NCI-H526 treated with DMSO at 0.1 percent for 48 hours (cell line): ENCODE results near the gene CLDN5.
"Not testable (repeated sequence)": the region's sequence is repeated elsewhere in the genome, so short reads cannot be mapped to it uniquely, and the experiment has no call there.

Source experiments
- DNase-seq: peaks from one replicate; lab custom pipeline; 2025; lab: John Stamatoyannopoulos, UW

The CLDN5 gene

DNA sequence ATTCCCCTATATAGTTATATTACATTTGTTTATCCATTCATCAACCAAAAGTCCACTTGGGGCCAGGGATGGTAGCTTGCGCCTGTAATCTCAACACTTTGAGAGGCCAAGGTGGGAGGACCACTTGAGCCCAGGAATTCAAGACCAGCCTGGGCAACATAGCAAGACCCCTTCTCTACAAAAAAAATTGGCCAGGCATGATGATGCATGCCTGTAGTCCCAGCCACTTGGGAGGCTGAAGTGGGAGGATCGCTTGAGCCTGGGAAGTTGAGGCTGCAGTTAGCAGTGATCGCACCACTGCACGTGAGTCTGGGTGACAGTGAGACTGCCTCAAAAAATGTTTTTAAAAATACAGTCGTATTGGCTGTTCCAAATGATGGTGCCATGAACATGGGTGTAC is 24.2 kb upstream of the CLDN5 start:
- not testable (repeated sequence) for DNase-seq

DNA sequence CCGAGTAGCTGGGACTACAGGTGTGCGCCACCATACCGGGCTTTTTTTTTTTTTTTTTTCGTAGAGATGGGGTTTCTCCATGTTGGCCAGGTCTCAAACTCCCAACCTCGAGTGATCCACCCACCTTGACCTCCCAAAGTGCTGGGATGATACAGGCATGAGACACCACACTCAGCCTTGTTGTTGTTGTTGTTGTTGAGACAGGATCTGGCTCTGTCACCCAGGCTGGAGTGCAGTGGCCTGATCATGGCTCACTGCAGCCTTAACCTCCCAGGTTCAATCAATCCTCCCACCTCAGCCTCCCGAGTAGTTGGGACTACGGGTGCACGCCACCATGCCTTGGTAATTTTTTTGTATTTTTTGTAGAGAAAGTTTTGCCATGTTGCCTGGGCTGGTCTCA is 23.4 kb upstream of the CLDN5 start:
- no peak for DNase-seq

DNA sequence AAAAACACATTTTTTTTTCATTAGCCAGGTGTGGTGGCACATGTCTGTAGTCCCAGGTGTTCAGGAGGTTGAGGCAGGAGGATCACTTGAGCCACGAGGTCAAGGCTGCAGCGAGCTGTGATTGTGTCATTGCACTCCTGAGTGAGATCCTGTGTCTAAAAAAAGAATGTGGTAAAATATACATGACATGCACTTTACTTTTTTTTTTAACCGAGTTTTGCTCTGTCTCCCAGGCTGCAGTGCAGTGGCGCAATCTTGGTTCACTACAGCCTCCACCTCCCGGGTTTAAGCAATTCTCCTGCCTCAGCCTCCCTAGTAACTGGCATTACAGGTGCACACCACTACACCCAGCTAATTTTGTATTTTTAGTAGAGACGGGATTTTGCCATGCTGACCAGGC is 22.5 kb upstream of the CLDN5 start:
- DNase-seq, result no peak

DNA sequence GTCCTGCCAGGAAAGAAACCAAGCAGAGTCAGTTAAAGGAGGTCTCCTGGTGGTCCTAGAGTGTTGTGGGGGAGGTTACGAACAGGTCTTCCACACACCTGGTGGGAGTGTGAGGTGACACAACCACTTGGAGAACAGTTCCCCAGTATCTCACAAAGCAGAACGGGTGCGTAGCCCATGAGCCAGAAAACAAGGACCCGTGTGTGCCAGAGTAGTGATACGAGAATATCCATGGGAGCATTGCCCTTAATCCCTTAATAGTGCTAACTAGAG is 21.7 kb upstream of the CLDN5 start:
- DNase-seq, result no peak

DNA sequence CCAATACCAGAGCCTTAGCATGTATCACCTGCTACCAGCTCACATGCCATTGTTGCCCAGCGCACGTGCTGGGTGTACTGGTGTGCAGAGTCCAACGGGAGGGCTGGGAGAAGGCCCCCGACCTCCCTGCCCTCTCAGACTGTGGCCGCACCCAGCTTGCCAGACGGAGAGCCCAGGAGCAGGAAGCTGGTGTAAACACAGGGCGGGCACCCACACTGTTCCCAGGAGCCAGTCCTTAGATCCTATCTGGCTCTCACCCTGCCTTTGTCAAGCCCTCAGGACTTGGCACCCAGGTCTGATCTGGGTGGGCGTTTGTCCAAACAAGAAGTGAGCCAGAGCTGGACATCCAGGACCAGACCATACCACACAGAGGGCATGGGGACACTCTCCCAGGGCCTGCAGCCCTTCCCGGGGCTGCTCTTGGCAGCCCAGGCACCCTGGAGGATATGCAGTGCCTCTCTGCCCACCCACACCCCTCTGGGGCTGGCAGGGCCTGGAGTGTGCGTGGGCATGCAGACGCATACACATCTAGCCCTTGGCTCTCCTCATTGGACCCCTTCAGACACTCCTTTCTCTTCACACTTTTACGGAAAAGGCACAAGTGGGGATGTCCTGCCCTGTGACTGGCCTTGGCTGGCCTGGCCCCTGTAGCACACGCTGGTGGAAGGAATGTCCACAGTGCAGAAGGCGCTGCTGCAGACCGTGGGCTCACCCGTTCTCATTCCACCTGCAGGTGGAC is 19.9 kb upstream of the CLDN5 start:
- no peak for DNase-seq

DNA sequence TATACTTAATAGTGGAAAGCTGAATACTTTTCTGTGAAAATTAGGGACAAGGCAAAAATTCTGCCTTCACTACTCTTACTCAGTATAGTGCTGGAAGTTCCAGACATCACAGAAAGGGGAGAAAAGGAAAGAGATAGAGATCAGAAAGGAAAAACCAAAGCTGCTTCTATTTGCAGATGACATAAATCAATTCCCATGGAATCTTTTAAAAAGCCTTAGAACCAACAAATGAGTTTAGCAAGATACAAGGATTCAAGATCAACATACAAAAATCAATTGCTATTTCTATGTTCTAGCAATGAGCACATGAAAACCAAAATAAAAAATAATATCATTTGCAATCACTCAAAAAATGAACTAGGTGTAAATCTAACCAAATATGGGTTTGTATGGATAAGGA is 16.2 kb upstream of the CLDN5 start:
- DNase-seq, result no peak

DNA sequence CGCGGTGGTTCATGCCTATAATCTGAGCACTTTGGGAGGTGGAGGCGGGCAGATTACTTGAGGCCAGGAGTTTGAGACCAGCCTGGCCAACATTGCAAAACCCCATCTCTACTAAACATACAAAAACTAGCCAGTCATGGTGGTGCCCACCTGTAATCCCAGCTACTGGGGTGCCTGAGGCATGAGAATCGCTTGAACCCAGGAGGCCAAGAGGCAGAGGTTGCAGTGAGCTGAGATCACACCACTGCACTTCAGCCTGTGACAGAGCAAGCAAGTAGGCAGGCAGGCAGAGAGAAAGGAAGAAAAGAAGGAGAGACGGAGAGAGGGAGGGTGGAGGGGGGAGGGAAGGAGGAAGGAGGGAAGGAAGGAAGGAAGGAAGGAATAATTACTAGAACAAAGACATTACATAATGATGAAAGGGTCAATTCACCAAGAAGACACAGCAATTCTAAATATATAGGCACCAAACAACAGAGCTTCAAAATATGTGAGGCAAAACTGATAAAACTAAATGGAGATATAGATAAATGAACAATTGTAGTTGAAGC is 13.8 kb upstream of the CLDN5 start:
- no peak for DNase-seq

DNA sequence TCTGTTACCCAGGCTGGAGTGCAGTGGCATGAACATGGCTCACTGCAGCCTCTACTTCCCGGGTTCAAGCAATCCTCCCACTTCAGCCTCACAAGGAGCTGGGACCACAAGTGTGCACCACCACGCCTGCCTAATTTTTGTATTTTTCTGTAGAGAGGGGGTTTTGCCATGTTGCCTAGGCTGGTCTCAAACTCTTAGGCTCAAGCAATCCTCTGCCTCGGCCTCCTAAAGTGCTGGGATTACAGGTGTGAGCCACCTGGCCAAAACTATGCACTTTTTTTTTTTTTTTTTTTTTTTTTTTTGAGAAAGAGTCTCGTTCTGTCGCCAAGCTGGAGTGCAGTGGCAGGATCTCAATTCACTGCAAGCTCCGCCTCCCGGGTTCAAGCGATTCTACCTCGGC is 12.4 kb upstream of the CLDN5 start:
- no peak for DNase-seq

DNA sequence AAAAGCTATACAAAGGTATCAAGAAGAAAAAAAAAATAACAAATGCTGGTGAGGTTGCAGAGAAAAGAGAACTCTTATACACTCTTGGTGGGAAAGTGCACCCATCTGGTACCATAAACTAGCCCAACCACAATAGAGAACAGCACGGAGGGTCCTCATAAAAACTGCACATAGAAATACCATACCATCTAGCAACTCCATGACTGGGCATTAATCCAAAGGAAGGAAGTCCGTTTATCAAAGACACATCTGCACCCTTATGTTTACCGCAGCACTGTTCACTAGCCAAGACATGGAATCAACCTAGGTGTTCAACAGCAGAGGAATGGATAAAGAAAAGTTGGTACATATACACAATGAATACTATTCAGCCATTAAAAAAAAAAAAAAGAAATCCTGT is 10.8 kb upstream of the CLDN5 start:
- no peak for DNase-seq

DNA sequence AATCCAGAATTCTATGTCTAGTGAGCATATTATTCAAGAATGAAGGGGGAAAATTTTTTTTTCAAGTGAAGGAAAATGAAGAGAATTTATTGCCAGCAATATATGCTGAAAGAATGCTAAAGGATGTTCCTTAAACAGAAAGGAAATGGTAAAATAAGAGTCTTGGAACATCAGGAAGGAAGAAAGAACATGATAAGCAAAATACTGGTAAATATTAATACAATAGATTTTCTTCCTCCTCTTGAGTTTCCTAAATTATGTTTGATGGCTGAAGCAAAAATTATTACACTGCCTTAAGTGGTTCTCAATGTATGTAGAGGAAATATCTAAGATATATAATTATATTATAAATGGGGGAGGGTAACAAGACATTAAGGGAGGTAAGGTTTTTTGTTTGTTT is 9.6 kb upstream of the CLDN5 start:
- no peak for DNase-seq

DNA sequence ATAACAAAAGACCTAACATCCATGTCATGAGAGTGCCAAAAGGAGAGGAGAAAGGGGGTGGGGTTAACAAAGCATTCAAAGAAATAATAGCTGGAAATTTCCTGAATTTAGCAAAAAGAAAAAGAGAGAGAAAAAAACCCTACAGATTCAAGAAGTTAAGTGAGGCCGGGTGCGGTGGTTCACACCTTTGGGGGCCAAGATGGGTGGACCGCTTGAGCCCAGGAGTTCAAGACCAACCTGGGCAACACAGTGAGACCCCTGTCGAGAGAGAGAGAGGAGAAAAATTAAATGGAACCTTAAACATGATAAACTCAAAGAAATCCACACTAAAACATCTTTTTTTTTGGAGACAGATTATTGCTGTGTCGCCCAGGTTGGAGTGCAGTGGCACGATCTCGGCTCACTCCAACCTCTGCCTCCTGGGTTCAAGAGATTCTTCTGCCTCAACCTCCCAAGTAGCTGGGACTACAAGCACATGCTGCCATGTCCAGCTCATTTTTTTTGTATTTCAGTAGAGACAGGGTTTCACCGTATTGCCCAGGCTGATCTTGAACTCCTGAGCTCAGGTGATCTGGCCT is 8.9 kb upstream of the CLDN5 start:
- DNase-seq, result no peak

DNA sequence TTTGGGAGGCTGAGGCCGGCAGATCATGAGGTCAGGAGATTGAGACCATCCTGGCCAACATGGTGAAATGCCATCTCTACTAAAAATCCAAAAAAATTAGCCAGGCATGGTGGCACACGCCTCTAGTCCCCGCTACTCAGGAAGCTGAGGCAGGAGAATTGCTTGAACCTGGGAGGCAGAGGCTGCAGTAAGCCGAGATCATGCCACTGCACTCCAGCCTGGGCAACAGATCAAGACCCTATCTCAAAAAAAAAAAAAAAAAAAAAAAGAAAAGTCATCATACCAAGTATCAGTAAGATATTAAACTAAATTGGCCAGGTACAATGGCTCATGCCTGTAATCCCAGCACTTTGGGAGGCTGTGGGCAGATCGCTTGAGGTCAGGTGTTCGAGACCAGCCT is 7.1 kb upstream of the CLDN5 start:
- not testable (repeated sequence) for DNase-seq

DNA sequence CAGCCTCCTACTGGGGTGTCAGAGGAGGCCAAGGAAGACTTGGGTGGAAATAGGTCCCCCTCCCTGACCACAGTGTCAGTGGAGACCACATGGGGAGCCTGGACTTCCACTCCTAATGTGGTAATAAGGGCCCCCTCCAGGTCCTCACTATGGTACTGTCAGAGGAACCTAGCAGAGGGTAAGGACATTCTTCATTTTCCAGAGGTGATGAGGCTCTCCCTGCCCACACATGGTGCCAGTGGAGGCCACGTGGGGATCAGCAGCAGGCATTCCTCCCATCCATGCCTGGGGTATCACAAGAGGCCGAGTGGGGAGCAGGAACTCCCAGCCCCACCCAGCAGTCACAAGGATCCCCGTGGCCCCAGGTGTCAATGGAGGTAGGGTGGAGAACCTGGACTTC is 6.5 kb upstream of the CLDN5 start:
- no peak for DNase-seq

DNA sequence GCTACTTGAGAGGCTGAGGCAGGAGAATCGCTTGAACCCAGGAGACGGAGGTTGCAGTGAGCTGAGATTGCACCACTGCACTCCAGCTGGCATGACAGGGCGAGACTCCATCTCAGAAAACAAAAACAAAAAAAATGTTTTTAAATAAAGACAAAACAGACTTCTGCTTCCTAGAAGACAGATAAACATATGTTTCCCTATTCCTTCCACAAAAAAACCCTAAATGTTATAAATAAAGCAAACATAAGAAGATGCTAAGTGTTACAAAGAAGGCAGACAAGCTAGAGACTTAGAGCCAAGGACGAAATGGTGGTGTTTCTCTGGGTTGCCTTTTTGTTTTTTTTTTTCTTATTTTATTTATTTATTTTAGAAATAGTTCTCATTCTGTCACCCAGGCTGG is 5.6 kb upstream of the CLDN5 start:
- DNase-seq, result no peak

DNA sequence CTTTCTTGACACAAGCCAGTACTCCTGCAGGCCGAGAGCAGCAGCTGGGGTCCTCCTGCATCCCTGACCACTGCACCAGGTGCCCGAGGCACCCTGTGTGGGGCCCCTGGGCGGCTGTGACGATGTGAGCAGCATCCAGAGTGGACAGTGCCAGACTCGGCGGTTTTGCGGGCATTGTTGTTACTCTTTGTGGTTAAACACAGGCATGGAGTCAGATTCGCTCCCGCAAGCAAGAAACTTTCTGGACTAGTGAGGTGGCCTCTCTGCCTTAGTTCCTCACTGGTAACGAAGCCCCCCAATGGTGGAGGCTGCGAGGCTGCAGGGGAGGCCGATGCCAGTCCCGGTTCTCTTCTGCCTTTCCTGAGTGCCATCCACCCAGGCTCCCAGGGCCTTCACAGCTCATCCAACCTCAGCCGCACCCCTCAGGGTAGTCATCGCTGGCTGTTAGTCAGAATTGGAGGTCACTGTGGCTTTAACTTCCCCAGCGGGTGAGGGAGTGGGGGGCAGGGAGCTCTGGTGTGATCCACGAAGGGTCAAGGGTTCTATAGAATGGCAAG is 3.7 kb upstream of the CLDN5 start:
- no peak for DNase-seq

DNA sequence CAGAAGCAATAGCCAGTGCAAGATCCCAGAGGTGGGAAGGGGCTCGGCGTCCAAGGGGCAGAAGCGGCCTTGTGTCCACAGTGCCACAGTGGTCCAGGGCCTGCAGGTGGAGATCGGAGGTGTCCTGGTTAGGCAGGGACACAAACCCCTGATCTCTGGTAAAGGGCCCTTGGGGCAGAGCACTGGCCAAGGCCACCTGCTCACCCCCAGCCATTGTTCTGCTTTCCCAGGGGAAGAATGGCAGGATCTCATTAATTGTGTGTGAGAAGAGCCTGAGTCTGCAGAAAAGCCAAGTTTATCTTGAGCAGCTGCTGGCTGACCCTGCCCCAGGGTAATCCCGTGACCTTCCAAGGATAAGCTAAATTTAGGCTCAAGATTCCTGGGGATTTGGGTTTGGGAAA is 3.1 kb upstream of the CLDN5 start:
- DNase-seq, result no peak

DNA sequence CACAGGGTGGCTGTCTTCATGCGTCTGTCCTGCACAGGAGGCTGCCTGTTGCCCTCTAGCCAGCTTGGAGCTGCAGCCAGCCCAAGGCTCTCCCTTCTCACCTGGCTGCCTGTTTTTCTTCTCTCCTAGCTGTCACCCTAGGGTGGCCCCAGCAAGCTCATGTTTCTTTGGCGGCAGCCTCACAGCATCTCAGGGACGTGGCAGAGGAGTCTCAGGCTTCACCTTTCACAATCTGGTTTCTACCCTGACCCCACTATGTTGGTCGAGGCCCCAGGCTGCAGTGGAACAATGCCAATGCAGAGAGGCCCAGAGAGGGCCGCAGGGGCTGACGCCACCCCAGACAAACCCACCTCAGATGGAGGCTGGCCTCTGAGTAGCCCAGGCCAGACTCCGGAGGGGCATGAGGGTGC is 2.5 kb upstream of the CLDN5 start:
- DNase-seq, result no peak

DNA sequence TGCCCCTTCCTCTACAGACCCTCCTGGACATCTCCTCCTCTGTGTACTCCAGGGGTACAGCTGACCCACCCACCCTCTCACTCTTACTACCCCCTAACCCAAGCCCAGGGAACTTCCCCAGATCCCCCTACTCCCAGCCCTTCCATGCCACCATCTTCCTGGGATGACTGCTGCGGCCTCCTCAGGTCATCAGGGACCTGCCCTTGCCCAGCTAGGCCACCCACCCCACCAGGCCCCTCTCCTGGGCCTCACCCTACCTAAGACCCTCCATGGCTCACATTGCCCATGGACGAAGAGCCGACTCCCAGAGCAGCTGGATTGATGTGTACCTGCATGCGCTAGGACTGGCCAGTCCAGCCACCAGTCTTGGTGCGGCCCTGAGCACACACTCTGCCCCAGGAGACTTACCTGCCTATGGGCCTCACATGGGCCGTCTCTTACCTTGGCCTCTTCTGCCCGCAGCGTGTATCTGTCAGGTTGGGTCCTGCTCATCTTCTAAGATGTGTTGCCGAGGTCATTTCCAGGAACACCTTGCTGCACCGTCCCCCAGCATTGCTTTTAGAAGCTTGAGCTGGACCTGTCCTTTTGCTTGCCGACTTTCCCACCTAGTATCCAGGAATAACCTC is 2.0 kb upstream of the CLDN5 start:
- DNase-seq, result no peak

DNA sequence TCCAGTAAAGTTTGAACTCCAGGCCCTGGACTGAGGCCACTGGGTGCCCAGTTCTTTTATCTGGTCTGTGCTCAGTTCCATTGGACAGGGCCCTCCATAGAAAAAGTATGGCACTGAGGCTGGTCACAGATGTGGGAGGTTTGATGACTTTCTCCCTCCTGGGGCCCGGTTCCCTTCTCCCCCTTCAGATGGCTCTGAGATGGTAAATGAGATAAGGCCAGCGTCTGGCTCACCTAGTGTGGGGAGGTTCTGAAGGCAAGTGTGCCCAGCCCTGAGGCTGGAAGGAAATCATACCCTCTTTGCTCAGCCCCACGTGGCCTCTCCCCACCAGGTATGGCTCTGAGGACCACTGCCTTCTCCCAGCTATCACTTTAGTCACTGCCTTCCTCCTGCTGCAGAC is 1.5 kb upstream of the CLDN5 start:
- DNase-seq, result no peak

DNA sequence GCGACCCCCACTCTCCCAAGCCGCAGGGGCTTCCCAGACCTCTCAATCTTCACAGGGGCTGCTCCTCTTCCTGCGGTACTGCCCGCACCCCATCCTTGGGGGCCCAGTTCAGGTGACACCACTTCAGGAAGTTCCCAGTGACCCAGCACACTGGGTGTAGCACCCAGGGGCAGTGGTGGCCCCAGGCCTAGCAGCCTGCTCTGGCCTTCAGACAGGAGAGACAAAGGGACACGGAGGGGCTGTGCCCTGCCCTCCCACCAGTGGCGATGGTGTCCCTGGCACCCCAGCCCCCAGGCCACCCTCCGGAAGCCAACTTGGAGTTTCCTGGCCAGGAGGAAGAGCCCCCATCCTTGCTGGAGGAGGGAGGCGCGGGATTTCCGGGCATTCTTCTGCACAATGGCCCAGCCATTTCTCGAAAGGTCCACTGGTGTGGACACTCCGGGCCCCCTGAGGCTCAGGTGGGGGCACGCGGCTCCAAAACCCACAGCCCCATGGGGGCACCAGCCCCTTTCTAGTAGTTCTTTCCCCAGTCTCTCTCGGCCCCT is 978 bp upstream of the CLDN5 start:
- no peak for DNase-seq

DNA sequence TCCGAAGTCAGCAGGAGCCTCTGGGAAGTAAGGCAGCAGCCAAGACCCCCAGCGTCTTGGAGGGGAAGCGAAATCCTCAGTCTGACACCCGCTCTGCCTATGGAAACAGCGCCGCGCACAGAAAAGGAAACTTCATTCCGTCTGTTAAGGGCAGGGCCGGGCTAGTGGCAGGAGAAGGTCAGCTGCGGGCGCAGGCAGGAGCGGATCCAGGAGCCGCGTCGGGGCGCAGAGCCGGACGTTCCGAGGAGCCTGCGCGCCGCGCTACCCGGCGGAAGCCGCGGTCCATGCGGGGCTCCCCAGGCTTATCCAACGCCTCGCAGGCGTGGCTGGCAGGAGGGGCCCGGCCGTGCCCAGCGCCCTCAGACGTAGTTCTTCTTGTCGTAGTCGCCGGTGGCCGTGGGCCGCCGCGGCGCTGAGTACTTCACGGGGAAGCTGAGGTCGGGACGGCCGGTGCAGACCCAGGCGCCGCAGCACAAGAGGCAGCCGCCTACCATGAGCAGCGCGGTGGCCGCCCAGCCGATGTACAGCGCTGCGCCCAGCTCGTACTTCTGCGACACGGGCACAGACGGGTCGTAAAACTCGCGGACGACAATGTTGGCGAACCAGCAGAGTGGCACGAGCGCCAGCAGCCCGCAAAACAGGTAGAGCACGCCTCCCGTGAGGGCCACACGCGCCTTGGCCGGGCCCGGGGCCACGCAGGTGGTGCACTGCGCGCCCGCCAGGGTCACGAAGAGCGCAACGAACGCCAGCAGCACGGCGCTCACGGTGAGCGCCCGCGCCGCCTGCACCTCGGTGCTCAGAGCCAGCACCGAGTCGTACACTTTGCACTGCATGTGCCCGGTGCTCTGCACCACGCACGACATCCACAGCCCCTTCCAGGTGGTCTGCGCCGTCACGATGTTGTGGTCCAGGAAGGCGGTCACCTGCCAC is 705 bp downstream of the CLDN5 start:
- no peak for DNase-seq

DNA sequence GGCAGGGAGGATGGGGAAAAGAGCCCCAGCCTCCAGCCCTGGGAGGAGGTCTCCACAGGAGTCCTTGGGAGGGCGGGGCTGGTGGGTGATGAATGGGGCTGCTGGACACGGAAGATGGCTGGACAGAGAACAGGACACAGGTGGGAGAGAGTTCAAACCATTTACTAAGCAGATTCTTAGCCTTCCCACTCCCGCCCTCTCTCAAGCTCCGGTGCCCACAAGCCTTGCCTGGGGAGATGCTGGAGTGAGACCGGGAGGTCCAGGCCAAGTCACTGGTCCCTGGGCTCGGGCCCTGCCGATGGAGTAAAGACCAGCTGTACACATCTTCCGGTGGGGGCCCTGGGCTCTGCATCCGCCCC is 1.4 kb downstream of the CLDN5 start:
- no peak for DNase-seq
